B cell (primary cell): ENCODE measurements around the gene TWIST2. TPM values are rescaled to one million over a fixed set of nuclear protein-coding genes. Genes with fewer than 3 reads are reported as not detected.

Experiments used
- ATAC-seq: fragments of 200-7000 bp; cut with Tn5 transposase; one replicate; pipeline ENCODE4 v1.10.0; 2021; ENCODE audit warnings: low read depth, mild to moderate bottlenecking, moderate number of reproducible peaks, moderate library complexity
- CTCF ChIA-PET: fragments of 350-600 bp; sonication (Branson Sonifier 250); formaldehyde crosslinking; loops from one replicate; lab custom pipeline; 2021; ENCODE audit warnings: antibody characterized with exemption, inconsistent platforms; lab: Charles Lee
- POLR2A ChIA-PET: fragments of 350-600 bp; sonication (Branson Sonifier 250); formaldehyde crosslinking; loops from one replicate; lab custom pipeline; 2021; ENCODE audit warnings: antibody characterized with exemption; lab: Charles Lee
- DNase-seq: peaks from one replicate; pipeline ENCODE4 v3.0.0; 2013
- H2AFZ ChIP-seq: 2 replicates; pipeline ENCODE4 v1.6.1; 2012; ENCODE audit warnings: mild to moderate bottlenecking, low read depth, low read length; ENCODE audit not compliant: insufficient read depth, poor library complexity, severe bottlenecking
- H3K27ac ChIP-seq, 2 donors: 1 replicate in 1 of 2; 2 replicates in 1 of 2; pipeline ENCODE4 v1.5.1; 2012 to 2013; ENCODE audit warnings: low read length in 2 of 2, mild to moderate bottlenecking in 2 of 2, moderate library complexity in 1 of 2
- H3K27me3 ChIP-seq, 4 experiments: fragments of 200-600 bp in 1 of 4; sonication (generic) in 1 of 4; replicated peaks in 1 of 4; 1 replicate in 2 of 4; 2 replicates in 2 of 4; pipeline versions ENCODE4 v1.6.1 to v1.7.0; 2013 to 2016; ENCODE audit warnings: low read length in 3 of 4, mild to moderate bottlenecking in 2 of 4, mixed read lengths in 1 of 4, moderate library complexity in 1 of 4; ENCODE audit not compliant: insufficient read depth in 4 of 4, control insufficient read depth in 3 of 4; ENCODE audit errors: control extremely low read depth in 1 of 4
- H3K36me3 ChIP-seq, 2 experiments: replicated peaks in 1 of 2; 1 replicate in 1 of 2; 2 replicates in 1 of 2; pipeline versions ENCODE4 v1.6.1 to v1.7.1; 2013; ENCODE audit warnings: low read length in 1 of 2; ENCODE audit not compliant: insufficient read depth in 2 of 2, control insufficient read depth in 1 of 2; ENCODE audit errors: control extremely low read depth in 1 of 2, extremely low read depth in 1 of 2
- H3K4me1 ChIP-seq, 2 donors: fragments of 200-600 bp in 1 of 2; sonication (generic) in 1 of 2; 1 replicate in 1 of 2; 2 replicates in 1 of 2; pipeline versions ENCODE4 v1.5.1 to v1.6.1; 2013 to 2017; ENCODE audit warnings: low read length in 2 of 2; ENCODE audit not compliant: control insufficient read depth in 2 of 2, insufficient read depth in 2 of 2
- H3K4me2 ChIP-seq: replicated peaks from 2 replicates; pipeline ENCODE3; 2012; ENCODE audit warnings: mild to moderate bottlenecking, low read depth, low read length; ENCODE audit not compliant: poor library complexity, severe bottlenecking
- H3K4me3 ChIP-seq, 5 experiments: fragments of 200-600 bp in 1 of 5; sonication (generic) in 1 of 5; 1 replicate in 3 of 5; 2 replicates in 2 of 5; pipeline versions ENCODE4 v1.5.1 to v1.7.0; 2011 to 2016; ENCODE audit warnings: low read length in 4 of 5, mild to moderate bottlenecking in 4 of 5, low read depth in 2 of 5, control low read depth in 1 of 5, moderate library complexity in 1 of 5; ENCODE audit not compliant: insufficient read depth in 1 of 5; ENCODE audit errors: control extremely low read depth in 1 of 5, extremely low read depth in 1 of 5
- H3K79me2 ChIP-seq: fragments of 200-600 bp; sonication (generic); one replicate; pipeline ENCODE4 v1.6.0; 2016; ENCODE audit warnings: low read length; ENCODE audit not compliant: control insufficient read depth, insufficient read depth
- H3K9ac ChIP-seq: fragments of 200-600 bp; sonication (generic); 2 replicates; pipeline ENCODE4 v1.6.1; 2017; ENCODE audit warnings: mild to moderate bottlenecking, low read length, moderate library complexity
- H3K9me3 ChIP-seq, 3 donors: one replicate each; pipeline versions ENCODE4 v1.6.1 to v1.7.1; 2013; ENCODE audit warnings: low read length in 2 of 3; ENCODE audit not compliant: control insufficient read depth in 2 of 3, insufficient read depth in 1 of 3; ENCODE audit errors: control extremely low read depth in 1 of 3
- H4K20me1 ChIP-seq: 2 replicates; pipeline ENCODE4 v1.6.0; 2012; ENCODE audit warnings: mild to moderate bottlenecking, low read length; ENCODE audit not compliant: insufficient read depth, control insufficient read depth, poor library complexity, severe bottlenecking
- H3K27ac Mint-ChIP-seq: one replicate; pipeline ENCODE4 v1.8.0; 2021; ENCODE audit warnings: mixed read lengths
- H3K27me3 Mint-ChIP-seq: one replicate; pipeline ENCODE4 v1.8.0; 2021; ENCODE audit warnings: mixed read lengths
- H3K4me1 Mint-ChIP-seq: one replicate; pipeline ENCODE4 v1.8.0; 2021; ENCODE audit warnings: mixed read lengths
- H3K4me3 Mint-ChIP-seq: one replicate; pipeline ENCODE4 v1.8.0; 2021; ENCODE audit warnings: mixed read lengths
- H3K9me3 Mint-ChIP-seq: one replicate; pipeline ENCODE4 v1.8.0; 2022; ENCODE audit warnings: mixed read lengths; ENCODE audit not compliant: insufficient read depth
- EZH2 ChIP-seq: IDR thresholded peaks from 2 replicates; pipeline ENCODE4 v1.6.1; 2012; ENCODE audit warnings: borderline replicate concordance, low read depth, mild to moderate bottlenecking, moderate library complexity, low read length; ENCODE audit not compliant: insufficient read depth, poor library complexity, severe bottlenecking
- WGBS: methylation state at CpG from one replicate; pipeline ENCODE4 v1.1.5; 2013; ENCODE audit warnings: missing lambda C conversion rate; ENCODE audit not compliant: insufficient coverage; 5-methylcytosine and 5-hydroxymethylcytosine counted together
- intact Hi-C: fragments of 100-400 bp; cut with micrococcal nuclease; formaldehyde crosslinking; loops from one replicate; pipeline ENCODE4 v1.10.0; 2022
- polyA plus RNA-seq: library from polyadenylated mRNA; depleted of rRNA; stranded (reverse); fragments of >200 nt; gene quantifications from 2 replicates; pipeline ENCODE4 v1.2.3, GENCODE V29; 2012
- total RNA-seq, 2 donors: library from RNA; stranded (reverse); fragments of 120-200 nt in 1 of 2; gene quantifications; 1 replicate in 1 of 2; 2 replicates in 1 of 2; pipeline versions ENCODE4 v1.2.3 to v1.2.4, GENCODE V29; 2013 to 2022
- TF ChIP-seq, protein P1 (sequence below): fragments of 200-600 bp; IDR thresholded peaks from one replicate; pipeline ENCODE4 v1.8.0; 2022; ENCODE audit warnings: antibody characterized with exemption, mild to moderate bottlenecking

Gene TWIST2
- total and polyA plus RNA-seq, 2 donors (not counting 1 experiment from before 2014, with no cell fraction given): 0.07 TPM; not detected in 1

DNA sequence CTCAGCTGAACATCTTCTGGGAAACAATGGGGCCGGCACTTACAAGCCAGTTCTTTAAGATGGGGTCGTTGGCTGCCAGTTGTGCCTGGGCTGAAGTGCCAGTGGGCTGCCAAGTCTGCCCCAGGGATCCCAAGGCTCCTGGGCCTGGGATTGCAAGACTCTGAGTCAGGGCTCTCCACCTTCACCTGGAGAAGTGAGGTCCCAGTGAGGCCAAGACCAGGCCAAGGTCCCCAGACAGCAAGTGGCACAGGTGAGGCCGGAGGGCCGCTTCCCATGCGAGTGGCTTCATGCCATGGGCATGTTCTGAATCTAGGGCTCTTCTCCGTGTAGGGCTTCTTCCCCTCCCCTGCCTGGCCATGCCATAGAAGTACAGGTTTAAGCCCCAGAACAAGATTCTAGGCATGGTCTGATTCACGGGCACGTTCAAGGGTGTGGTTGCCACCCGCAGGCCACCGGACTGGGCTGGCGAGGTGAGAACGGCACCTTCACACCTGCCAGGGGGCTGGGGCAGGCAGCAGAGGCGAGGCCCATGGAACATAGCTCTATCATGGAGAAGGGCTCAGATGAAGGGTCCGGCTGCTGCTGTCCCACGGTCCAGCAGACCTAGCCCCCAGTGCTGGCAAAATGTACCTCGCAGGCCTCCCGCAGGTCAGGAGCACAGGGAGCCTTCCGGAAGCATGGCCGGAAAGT lies 36.4 kb downstream of the TWIST2 start:
- H3K4me3 Mint-ChIP-seq: no peak overlapping the region
- H3K4me2 ChIP-seq: no peak overlapping the region
- H3K36me3 ChIP-seq: no peaks in the 10 kb centered on the region
- ChIA-PET CTCF (no interaction called here), POLR2A (no interaction called here)
- peaks cover 0 to 13% (median 0%) of the 10 kb centered on the region in 3 donors for H3K9me3 ChIP-seq
- H3K79me2 ChIP-seq: no peaks in the 10 kb centered on the region
- ATAC-seq (no peak), DNase-seq (no peak)
- no peak overlapping the region for H3K9ac ChIP-seq
- H3K4me1 Mint-ChIP-seq: no peaks in the 10 kb centered on the region
- no peak for TF ChIP-seq EZH2
- TF ChIP-seq, protein P1, sequence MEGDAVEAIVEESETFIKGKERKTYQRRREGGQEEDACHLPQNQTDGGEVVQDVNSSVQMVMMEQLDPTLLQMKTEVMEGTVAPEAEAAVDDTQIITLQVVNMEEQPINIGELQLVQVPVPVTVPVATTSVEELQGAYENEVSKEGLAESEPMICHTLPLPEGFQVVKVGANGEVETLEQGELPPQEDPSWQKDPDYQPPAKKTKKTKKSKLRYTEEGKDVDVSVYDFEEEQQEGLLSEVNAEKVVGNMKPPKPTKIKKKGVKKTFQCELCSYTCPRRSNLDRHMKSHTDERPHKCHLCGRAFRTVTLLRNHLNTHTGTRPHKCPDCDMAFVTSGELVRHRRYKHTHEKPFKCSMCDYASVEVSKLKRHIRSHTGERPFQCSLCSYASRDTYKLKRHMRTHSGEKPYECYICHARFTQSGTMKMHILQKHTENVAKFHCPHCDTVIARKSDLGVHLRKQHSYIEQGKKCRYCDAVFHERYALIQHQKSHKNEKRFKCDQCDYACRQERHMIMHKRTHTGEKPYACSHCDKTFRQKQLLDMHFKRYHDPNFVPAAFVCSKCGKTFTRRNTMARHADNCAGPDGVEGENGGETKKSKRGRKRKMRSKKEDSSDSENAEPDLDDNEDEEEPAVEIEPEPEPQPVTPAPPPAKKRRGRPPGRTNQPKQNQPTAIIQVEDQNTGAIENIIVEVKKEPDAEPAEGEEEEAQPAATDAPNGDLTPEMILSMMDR: no peak
- H3K27ac Mint-ChIP-seq: no peak overlapping the region
- H3K4me3 ChIP-seq: no peak overlapping the region
- H3K27me3 ChIP-seq: no peaks in the 10 kb centered on the region
- intact Hi-C loops: no loop called here
- 86% methylated on average over 19 of the region's 19 CpGs for WGBS
- no peak overlapping the region for H2AFZ ChIP-seq
- peaks cover 4% of the 10 kb centered on the region for H3K27me3 Mint-ChIP-seq
- no peaks in the 10 kb centered on the region for H3K9me3 Mint-ChIP-seq
- no peaks in the 10 kb centered on the region for H3K4me1 ChIP-seq
- no peak overlapping the region for H3K27ac ChIP-seq
- H4K20me1 ChIP-seq: no peaks in the 10 kb centered on the region

DNA sequence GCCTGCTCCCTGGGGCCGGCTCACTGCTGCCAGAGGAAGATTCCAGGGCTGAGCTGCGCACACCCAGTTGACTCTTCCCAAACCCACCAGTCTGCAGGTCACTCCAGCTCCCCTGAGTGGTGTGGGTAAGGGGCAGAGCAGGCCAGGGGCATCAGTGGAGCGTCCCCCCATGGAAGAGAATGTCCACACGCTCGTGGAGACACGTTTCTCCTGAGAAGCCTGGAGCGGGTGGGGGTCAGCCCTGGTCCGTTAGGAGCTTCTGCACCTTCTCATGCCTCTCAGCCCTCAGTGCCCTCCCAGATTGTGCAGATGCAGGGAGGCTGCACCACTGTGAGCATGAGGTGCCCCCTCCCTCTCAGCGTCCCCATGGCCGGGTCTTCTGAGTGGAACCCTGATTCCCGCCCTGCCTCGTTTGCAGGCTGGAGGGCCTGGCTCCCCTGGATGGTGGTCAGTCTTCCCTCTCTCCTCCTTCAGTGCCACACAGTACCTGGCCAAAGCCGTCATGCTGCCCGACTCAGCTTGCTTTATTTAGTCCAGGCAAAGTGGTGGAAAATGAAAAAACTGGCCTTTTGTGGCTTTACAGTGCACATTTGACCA lies 37.0 kb downstream of the TWIST2 start:
- Mint-ChIP-seq H3K27ac (no peak overlapping the region), H3K4me3 (no peak overlapping the region), H3K4me1 (no peaks in the 10 kb centered on the region), H3K9me3 (no peaks in the 10 kb centered on the region), H3K27me3 (peaks cover 4% of the 10 kb centered on the region)
- WGBS: 84% methylated on average over 11 of the region's 14 CpGs
- H3K9ac ChIP-seq: no peak overlapping the region
- no peak for DNase-seq
- H2AFZ ChIP-seq: no peak overlapping the region
- ChIA-PET POLR2A (no interaction called here), CTCF (no interaction called here)
- TF ChIP-seq EZH2: no peak
- TF ChIP-seq, protein P1: no peak
- intact Hi-C loops: no loop called here
- no peak for ATAC-seq
- no peaks in the 10 kb centered on the region for H4K20me1 ChIP-seq
- no peak overlapping the region for H3K27ac ChIP-seq
- no peaks in the 10 kb centered on the region for H3K4me1 ChIP-seq
- no peak overlapping the region for H3K4me2 ChIP-seq
- H3K27me3 ChIP-seq: no peaks in the 10 kb centered on the region
- no peaks in the 10 kb centered on the region for H3K79me2 ChIP-seq
- H3K9me3 ChIP-seq: peaks cover 0 to 8% (median 0%) of the 10 kb centered on the region in 3 donors
- no peak overlapping the region for H3K4me3 ChIP-seq
- H3K36me3 ChIP-seq: no peaks in the 10 kb centered on the region
